PC-3 (cell line): ENCODE data around the gene PCDHGA4. TPM values are rescaled to one million over a fixed set of nuclear protein-coding genes. Genes with fewer than 3 reads are reported as not detected.
A peak's percentile ranks its signal among the peaks of the same experiment; 100 is the strongest.

Experiments used
- ATAC-seq: fragments of 200-7000 bp; cut with Tn5 transposase; 2 replicates; pipeline ENCODE4 v1.9.1; 2020; ENCODE audit warnings: mild to moderate bottlenecking, moderate library complexity
- BruUV-seq: library from RNA; stranded (reverse); fragments of 400-500 nt; replicated peaks from 2 replicates; lab custom pipeline; 2021; lab: Mats Ljungman, UMichigan
- CTCF ChIA-PET: fragments of 300-600 bp; sonication (Branson Sonifier 250); formaldehyde crosslinking; loops from one replicate; lab custom pipeline; 2022; ENCODE audit warnings: antibody characterized with exemption; lab: Charles Lee
- POLR2A ChIA-PET: fragments of 300-600 bp; sonication (Branson Sonifier 250); formaldehyde crosslinking; loops from one replicate; lab custom pipeline; 2022; ENCODE audit warnings: antibody characterized with exemption; ENCODE audit not compliant: unreplicated experiment; lab: Charles Lee
- DNase-seq: peaks from one replicate; pipeline ENCODE4 v3.0.0-alpha.2; 2015
- H2AFZ ChIP-seq: fragments of 300-600 bp; sonication (generic); 2 replicates; pipeline ENCODE4 v1.6.0; 2016; ENCODE audit warnings: antibody characterized with exemption, low read length
- H3F3A ChIP-seq: fragments of 300-600 bp; sonication (generic); one replicate; pipeline ENCODE4 v1.6.0; 2017; ENCODE audit warnings: antibody characterized with exemption, low read length, control low read depth, mild to moderate bottlenecking; ENCODE audit not compliant: unreplicated experiment
- H3K27ac ChIP-seq: fragments of 300-600 bp; sonication (generic); 2 replicates; pipeline ENCODE4 v1.5.1; 2016; ENCODE audit warnings: mild to moderate bottlenecking, low read length
- H3K27me3 ChIP-seq: fragments of 300-600 bp; sonication (generic); 2 replicates; pipeline ENCODE4 v1.6.1; 2016; ENCODE audit warnings: low read length, mixed read lengths
- H3K36me3 ChIP-seq: fragments of 300-600 bp; sonication (generic); 2 replicates; pipeline ENCODE4 v1.6.1; 2016; ENCODE audit warnings: low read depth, mixed run types, low read length, mixed read lengths
- H3K4me1 ChIP-seq: fragments of 300-600 bp; sonication (generic); 2 replicates; pipeline ENCODE4 v1.5.1; 2016; ENCODE audit warnings: low read length; ENCODE audit not compliant: insufficient read depth
- H3K4me2 ChIP-seq: fragments of 300-600 bp; sonication (generic); 2 replicates; pipeline ENCODE4 v1.6.0; 2016; ENCODE audit warnings: low read length
- H3K4me3 ChIP-seq: fragments of 300-600 bp; sonication (generic); 2 replicates; pipeline ENCODE4 v1.5.1; 2016; ENCODE audit warnings: mild to moderate bottlenecking, low read length, mixed read lengths
- H3K79me2 ChIP-seq: fragments of 300-600 bp; sonication (generic); 2 replicates; pipeline ENCODE4 v1.6.1; 2017; ENCODE audit warnings: low read length, mixed read lengths
- H3K9ac ChIP-seq: fragments of 300-600 bp; sonication (generic); 2 replicates; pipeline ENCODE4 v1.6.0; 2016; ENCODE audit warnings: mild to moderate bottlenecking, low read length
- H3K9me2 ChIP-seq: fragments of 300-600 bp; sonication (generic); replicated peaks from 2 replicates; pipeline ENCODE4 v1.6.1; 2016; ENCODE audit warnings: mixed run types, low read length, mixed read lengths
- H3K9me3 ChIP-seq: fragments of 300-600 bp; sonication (generic); 2 replicates; pipeline ENCODE4 v1.6.1; 2016; ENCODE audit warnings: low read length, mixed read lengths
- H4K20me1 ChIP-seq: fragments of 300-600 bp; sonication (generic); 2 replicates; pipeline ENCODE4 v1.6.1; 2016; ENCODE audit warnings: low read length, mixed read lengths
- CTCF ChIP-seq: fragments of 300-600 bp; sonication (generic); conservative IDR thresholded peaks from 2 replicates; pipeline ENCODE4 v1.5.1; 2017; ENCODE audit warnings: antibody characterized with exemption, low read depth, mild to moderate bottlenecking, low read length
- EZH2 ChIP-seq: fragments of 300-600 bp; sonication (generic); IDR thresholded peaks from one replicate; pipeline ENCODE4 v1.6.1; 2017; ENCODE audit warnings: antibody characterized with exemption, mild to moderate bottlenecking, low read length; ENCODE audit not compliant: unreplicated experiment
- EZH2phosphoT487 ChIP-seq: fragments of 300-600 bp; sonication (generic); IDR thresholded peaks from 2 replicates; pipeline ENCODE4 v1.6.1; 2018; ENCODE audit warnings: mild to moderate bottlenecking, antibody characterized with exemption, low read length, borderline replicate concordance
- intact Hi-C: fragments of 100-400 bp; cut with micrococcal nuclease; formaldehyde crosslinking; loops from 2 replicates; pipeline ENCODE4 v1.9.0; 2023
- total RNA-seq: library from RNA; depleted of rRNA; stranded (reverse); fragments of >200 nt; gene quantifications from 2 replicates; pipeline ENCODE4 v1.2.3, GENCODE V29; 2014

Gene PCDHGA4
- total RNA-seq, 1 experiment from 2014 or later, result 0.04 TPM

- H3K9me2 ChIP-seq, result no peaks in the 10 kb centered on the region
- H3F3A ChIP-seq, result no peaks in the 10 kb centered on the region
- ChIA-PET CTCF (no interaction called here), POLR2A (no interaction called here)
- no peaks in the 10 kb centered on the region for H4K20me1 ChIP-seq
- no peak for DNase-seq
- no peak overlapping the region for H3K9ac ChIP-seq
- H3K4me1 ChIP-seq, result no peaks in the 10 kb centered on the region
- no peak overlapping the region for H2AFZ ChIP-seq
- intact Hi-C loops, result no loop called here
- H3K4me2 ChIP-seq, result no peak overlapping the region
- ATAC-seq, result no peak
- no peaks in the 10 kb centered on the region for H3K36me3 ChIP-seq
- no peaks in the 10 kb centered on the region for H3K27me3 ChIP-seq
- H3K9me3 ChIP-seq, result no peaks in the 10 kb centered on the region; the same call in 1 of the 2 replicates
- no peaks in the 10 kb centered on the region for H3K79me2 ChIP-seq
- BruUV-seq, result no TSS peak
- no peak overlapping the region for H3K27ac ChIP-seq
- no peak for TF ChIP-seq EZH2
- TF ChIP-seq EZH2phosphoT487, result no peak
- no peak for TF ChIP-seq CTCF
- no peak overlapping the region for H3K4me3 ChIP-seq
Observed at GRCh38 chr5:141356950-141357349, 2.1 kb downstream of the PCDHGA4 start.

GRCh38 chr5:141359790-141360426, 5.1 kb downstream of the PCDHGA4 start, which contains the start of gene PCDHGB2:
TSS of gene PCDHGB2 (plus strand) at chr5:141359994. CDS start at chr5:141360136, 142 bp downstream.
- Histone ChIP-seq H3K27me3 (no peaks in the 10 kb centered on the region), H3K9ac (peak within 1 kb of the TSS; percentile 53), H3K4me2 (peak within 1 kb of the TSS; percentile 80), H4K20me1 (no peaks in the 10 kb centered on the region), H3K4me3 (peak within 1 kb of the TSS; percentile 69), H3K27ac (0 out of 2 replicates have a peak within 1 kb of the TSS, but pooled peaks have one; percentile 23), H3K79me2 (no peaks in the 10 kb centered on the region), H3F3A (no peaks in the 10 kb centered on the region), H3K36me3 (no peaks in the 10 kb centered on the region), H3K4me1 (0 out of 2 replicates have a peak, but pooled peaks cover 3% of the 10 kb centered on the region), H3K9me3 (no peaks in the 10 kb centered on the region; the same call in 1 of the 2 replicates), H2AFZ (peak within 1 kb of the TSS; percentile 94), H3K9me2 (no peaks in the 10 kb centered on the region)
- TSS peak; percentile 36 for BruUV-seq
- no peak for TF ChIP-seq EZH2
- no peak for TF ChIP-seq EZH2phosphoT487
- TF ChIP-seq CTCF, result peak; percentile 67; the same call in 1 of the 2 replicates
- intact Hi-C loops, result loop anchor here (1.0 to 5.0 kb wide), 2 partner anchors 200 to 268 kb away; partner anchors contain the start of gene PCDHB2
- POLR2A ChIA-PET, result no interaction called here
- CTCF ChIA-PET, result interaction anchor here (0.6 to 1.1 kb wide), 2 partner anchors 201 to 204 kb away, joined by 4 to 5 read pairs; no protein-coding TSS in a partner anchor
- ATAC-seq, result peak; percentile 62
- DNase-seq, result peak; percentile 63

GRCh38 chr5:141360685-141361084, 5.9 kb downstream of the PCDHGA4 start:
- BruUV-seq, result no TSS peak

More at GRCh38 chr5:141360685-141361084, 5.9 kb downstream of the PCDHGA4 start:
- Histone ChIP-seq H3K36me3 (no peaks in the 10 kb centered on the region), H4K20me1 (no peaks in the 10 kb centered on the region), H3K9me3 (no peaks in the 10 kb centered on the region; the same call in 1 of the 2 replicates), H3K9me2 (no peaks in the 10 kb centered on the region), H3K79me2 (no peaks in the 10 kb centered on the region), H3K4me3 (peak overlapping the region; percentile 69; the same call in 1 of the 2 replicates), H3F3A (no peaks in the 10 kb centered on the region), H3K4me2 (peak overlapping the region; percentile 80; the same call in 1 of the 2 replicates), H2AFZ (0 out of 2 replicates have a peak overlapping the region, but pooled peaks have one; percentile 94), H3K27me3 (no peaks in the 10 kb centered on the region), H3K9ac (no peak overlapping the region), H3K27ac (no peak overlapping the region), H3K4me1 (0 out of 2 replicates have a peak, but pooled peaks cover 3% of the 10 kb centered on the region)
- CTCF ChIA-PET, result interaction anchor here (1.1 kb wide), 1 partner anchor 200 kb away, joined by 5 read pairs; no protein-coding TSS in a partner anchor
- TF ChIP-seq CTCF, result no peak
- TF ChIP-seq EZH2phosphoT487, result no peak
- no peak for TF ChIP-seq EZH2
- ATAC-seq (no peak), DNase-seq (no peak)
- POLR2A ChIA-PET, result no interaction called here
- intact Hi-C loops, result loop anchor here (1.0 to 5.0 kb wide), 2 partner anchors 200 to 268 kb away; partner anchors contain the start of gene PCDHB2
